Testis (tissue), 3 donors: ENCODE measurements around the gene SUPT20HL2. TPM values are rescaled to one million over a fixed set of nuclear protein-coding genes. Genes with fewer than 3 reads are reported as not detected.
"Not testable (repeated sequence)": the region's sequence is repeated elsewhere in the genome, so short reads cannot be mapped to it uniquely, and the experiment has no call there.

Experiments used
- DNase-seq: peaks from one replicate; pipeline ENCODE4 v3.0.0-alpha.2; 2019
- H3K27ac ChIP-seq, 2 donors: fragments of 200-600 bp; sonication (generic); one replicate each; pipeline ENCODE4 v1.5.1; 2019
- H3K27me3 ChIP-seq: fragments of 200-600 bp; sonication (generic); one replicate; pipeline ENCODE4 v1.5.1; 2019
- H3K36me3 ChIP-seq: fragments of 200-600 bp; sonication (generic); one replicate; pipeline ENCODE4 v1.5.1; 2017; ENCODE audit warnings: low read depth; ENCODE audit errors: missing control alignments
- H3K4me1 ChIP-seq: fragments of 200-600 bp; sonication (generic); one replicate; pipeline ENCODE4 v1.5.1; 2019
- H3K4me3 ChIP-seq, 2 donors: fragments of 200-600 bp; sonication (generic); one replicate each; pipeline ENCODE4 v1.5.1; 2017 to 2019
- H3K9me3 ChIP-seq: fragments of 200-600 bp; sonication (generic); one replicate; pipeline ENCODE4 v1.5.1; 2017
- CTCF ChIP-seq, 3 experiments: fragments of 450-650 bp in 2 of 3; fragments of 200-600 bp in 1 of 3; sonication (generic) in 1 of 3; IDR thresholded peaks; one replicate each; pipeline ENCODE4 v1.5.1; 2016 to 2019; ENCODE audit warnings: antibody characterized with exemption in 3 of 3, mild to moderate bottlenecking in 2 of 3, moderate library complexity in 1 of 3
- POLR2A ChIP-seq: fragments of 450-650 bp; IDR thresholded peaks from one replicate; pipeline ENCODE4 v1.6.1; 2017; ENCODE audit warnings: antibody characterized with exemption, mild to moderate bottlenecking, moderate library complexity
- WGBS, 2 donors: methylation state at CpG; one replicate each; pipeline ENCODE4 v1.1.5; 2018; 5-methylcytosine and 5-hydroxymethylcytosine counted together
- intact Hi-C: fragments of 100-400 bp; cut with DNase I; formaldehyde crosslinking; loops from one replicate; pipeline ENCODE4 v1.15.1; 2023; ENCODE audit warnings: low total_unique reads
- polyA plus RNA-seq: library from polyadenylated mRNA; stranded (reverse); fragments of 350-450 nt; fragmentation: Illumina TruSeq; extraction: RNeasy Lipid Tissue Mini Kit (QIAGEN cat#74804); gene quantifications from one replicate; pipeline ENCODE4 v1.2.3, GENCODE V29; 2014; ENCODE audit warnings: low read depth, low replicate concordance; ENCODE audit not compliant: insufficient read depth
- total RNA-seq, 2 donors: library from RNA; depleted of rRNA; stranded (reverse); fragments of >200 nt; gene quantifications; one replicate each; pipeline ENCODE4 v1.2.3, GENCODE V29; 2016

Gene SUPT20HL2
- total and polyA plus RNA-seq, 3 donors from 2014 or later, result 2.0 to 17.1 (median 17.0) TPM

- intact Hi-C loops, H3K4me3 ChIP-seq, H3K9me3 ChIP-seq, DNase-seq, H3K27ac ChIP-seq, H3K36me3 ChIP-seq, H3K27me3 ChIP-seq, H3K4me1 ChIP-seq: not testable (repeated sequence)
- WGBS, 2 donors, result 91 to 97% methylated on average over 6 of the region's 6 CpGs
These were observed 4.1 kb downstream of the SUPT20HL2 start for GRCh38 chrX:24309580-24310374.

- H3K4me3 ChIP-seq, intact Hi-C loops, DNase-seq, H3K27ac ChIP-seq, H3K9me3 ChIP-seq, H3K27me3 ChIP-seq, H3K36me3 ChIP-seq, H3K4me1 ChIP-seq: not testable (repeated sequence)
- WGBS, 2 donors, result 94 to 95% methylated on average over 4 of the region's 4 CpGs
These were observed 5.1 kb downstream of the SUPT20HL2 start for GRCh38 chrX:24308803-24309202.

GRCh38 chrX:24306440-24306839, 7.4 kb downstream of the SUPT20HL2 start:
- Histone ChIP-seq H3K36me3 (no peaks in the 10 kb centered on the region), H3K4me1 (no peaks in the 10 kb centered on the region), H3K4me3 (no peak overlapping the region), H3K27ac (no peak overlapping the region), H3K9me3 (no peaks in the 10 kb centered on the region), H3K27me3 (no peaks in the 10 kb centered on the region)
- WGBS, 2 donors, result 40 to 60% methylated on average over 3 to 6 of the region's 6 CpGs
- intact Hi-C loops, result no loop called here
- DNase-seq, result no peak
- TF ChIP-seq CTCF (IDR thresholded peaks at IDR 0.05) (no peak), POLR2A (no peak)

- intact Hi-C loops, result no loop called here
- no peak for DNase-seq
These were observed 8.0 kb downstream of the SUPT20HL2 start for GRCh38 chrX:24305905-24306304.

GRCh38 chrX:24301806-24302205, 12.1 kb downstream of the SUPT20HL2 start:
- no peak for DNase-seq
- no peaks in the 10 kb centered on the region for H3K27me3 ChIP-seq
- H3K27ac ChIP-seq, result no peak overlapping the region
- TF ChIP-seq POLR2A, result no peak
- TF ChIP-seq CTCF (IDR thresholded peaks at IDR 0.05), result no peak
- H3K36me3 ChIP-seq, result no peaks in the 10 kb centered on the region
- H3K4me3 ChIP-seq, result no peak overlapping the region
- intact Hi-C loops, result no loop called here
- no peaks in the 10 kb centered on the region for H3K4me1 ChIP-seq
- H3K9me3 ChIP-seq, result no peaks in the 10 kb centered on the region
- WGBS, 2 donors, result 83 to 88% methylated on average over 1 to 2 of the region's 2 CpGs

More at GRCh38 chrX:24305905-24306304, 8.0 kb downstream of the SUPT20HL2 start:
- H3K9me3 ChIP-seq, result no peaks in the 10 kb centered on the region
- TF ChIP-seq POLR2A (no peak), CTCF (IDR thresholded peaks at IDR 0.05) (no peak)
- no peaks in the 10 kb centered on the region for H3K36me3 ChIP-seq
- 72 to 76% methylated on average over 7 of the region's 7 CpGs for WGBS, 2 donors
- H3K4me3 ChIP-seq, result no peak overlapping the region
- H3K4me1 ChIP-seq, result no peaks in the 10 kb centered on the region
- no peaks in the 10 kb centered on the region for H3K27me3 ChIP-seq
- H3K27ac ChIP-seq, result no peak overlapping the region

GRCh38 chrX:24301060-24301459, 12.8 kb downstream of the SUPT20HL2 start:
- no peak overlapping the region for H3K27ac ChIP-seq
- 88 to 92% methylated on average over 1 of the region's 1 CpG for whole genome bisulfite sequencing, 2 donors
- no peak overlapping the region for H3K4me3 ChIP-seq
- DNase-seq, result no peak
- intact Hi-C loops, result no loop called here
- no peaks in the 10 kb centered on the region for H3K4me1 ChIP-seq
- H3K9me3 ChIP-seq, result no peaks in the 10 kb centered on the region
- H3K27me3 ChIP-seq, result no peaks in the 10 kb centered on the region
- TF ChIP-seq CTCF (IDR thresholded peaks at IDR 0.05) (no peak), POLR2A (no peak)
- H3K36me3 ChIP-seq, result no peaks in the 10 kb centered on the region
